Measurements from ENCODE around the gene RARRES2.

RARRES2 gene

DNA sequence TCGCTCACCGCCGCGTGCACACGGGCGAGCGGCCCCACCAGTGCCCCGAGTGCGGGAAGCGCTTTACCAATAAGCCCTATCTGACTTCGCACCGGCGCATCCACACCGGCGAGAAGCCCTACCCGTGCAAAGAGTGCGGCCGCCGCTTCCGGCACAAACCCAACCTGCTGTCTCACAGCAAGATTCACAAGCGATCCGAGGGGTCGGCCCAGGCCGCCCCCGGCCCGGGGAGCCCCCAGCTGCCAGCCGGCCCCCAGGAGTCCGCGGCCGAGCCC, 30.5 kb upstream of the RARRES2 start:
- TF ChIP-seq, protein P1, sequence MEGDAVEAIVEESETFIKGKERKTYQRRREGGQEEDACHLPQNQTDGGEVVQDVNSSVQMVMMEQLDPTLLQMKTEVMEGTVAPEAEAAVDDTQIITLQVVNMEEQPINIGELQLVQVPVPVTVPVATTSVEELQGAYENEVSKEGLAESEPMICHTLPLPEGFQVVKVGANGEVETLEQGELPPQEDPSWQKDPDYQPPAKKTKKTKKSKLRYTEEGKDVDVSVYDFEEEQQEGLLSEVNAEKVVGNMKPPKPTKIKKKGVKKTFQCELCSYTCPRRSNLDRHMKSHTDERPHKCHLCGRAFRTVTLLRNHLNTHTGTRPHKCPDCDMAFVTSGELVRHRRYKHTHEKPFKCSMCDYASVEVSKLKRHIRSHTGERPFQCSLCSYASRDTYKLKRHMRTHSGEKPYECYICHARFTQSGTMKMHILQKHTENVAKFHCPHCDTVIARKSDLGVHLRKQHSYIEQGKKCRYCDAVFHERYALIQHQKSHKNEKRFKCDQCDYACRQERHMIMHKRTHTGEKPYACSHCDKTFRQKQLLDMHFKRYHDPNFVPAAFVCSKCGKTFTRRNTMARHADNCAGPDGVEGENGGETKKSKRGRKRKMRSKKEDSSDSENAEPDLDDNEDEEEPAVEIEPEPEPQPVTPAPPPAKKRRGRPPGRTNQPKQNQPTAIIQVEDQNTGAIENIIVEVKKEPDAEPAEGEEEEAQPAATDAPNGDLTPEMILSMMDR (IDR thresholded peaks at IDR 0.05; ENCODE audit: control insufficient read depth, extremely low read depth, insufficient read depth), result no peak
- DNase-seq (ENCODE audit: low read depth), result no peak
- H3K4me3 ChIP-seq (ENCODE audit: low read depth, low read length), result no peak overlapping the region

DNA sequence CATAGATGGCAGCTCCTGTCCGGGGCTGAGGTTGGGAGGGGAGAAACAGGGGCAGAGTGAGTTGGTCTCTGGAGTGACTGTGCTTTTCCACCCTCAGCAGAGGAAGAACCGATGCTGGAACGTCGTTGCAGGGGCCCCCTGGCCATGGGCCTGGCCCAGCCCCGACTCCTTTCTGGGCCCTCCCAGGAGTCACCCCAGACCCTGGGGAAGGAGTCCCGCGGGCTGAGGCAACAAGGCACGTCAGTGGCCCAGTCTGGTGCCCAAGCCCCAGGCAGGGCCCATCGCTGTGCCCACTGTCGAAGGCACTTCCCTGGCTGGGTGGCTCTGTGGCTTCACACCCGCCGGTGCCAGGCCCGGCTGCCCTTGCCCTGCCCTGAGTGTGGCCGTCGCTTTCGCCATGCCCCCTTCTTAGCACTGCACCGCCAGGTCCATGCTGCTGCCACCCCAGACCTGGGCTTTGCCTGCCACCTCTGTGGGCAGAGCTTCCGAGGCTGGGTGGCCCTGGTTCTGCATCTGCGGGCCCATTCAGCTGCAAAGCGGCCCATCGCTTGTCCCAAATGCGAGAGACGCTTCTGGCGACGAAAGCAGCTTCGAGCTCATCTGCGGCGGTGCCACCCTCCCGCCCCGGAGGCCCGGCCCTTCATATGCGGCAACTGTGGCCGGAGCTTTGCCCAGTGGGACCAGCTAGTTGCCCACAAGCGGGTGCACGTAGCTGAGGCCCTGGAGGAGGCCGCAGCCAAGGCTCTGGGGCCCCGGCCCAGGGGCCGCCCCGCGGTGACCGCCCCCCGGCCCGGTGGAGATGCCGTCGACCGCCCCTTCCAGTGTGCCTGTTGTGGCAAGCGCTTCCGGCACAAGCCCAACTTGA, 29.9 kb upstream of the RARRES2 start:
- no peak overlapping the region for H3K4me3 ChIP-seq (ENCODE audit: low read depth, low read length)
- no peak for DNase-seq (ENCODE audit: low read depth)
- TF ChIP-seq, protein P1 (IDR thresholded peaks at IDR 0.05; ENCODE audit: control insufficient read depth, extremely low read depth, insufficient read depth), result no peak

DNA sequence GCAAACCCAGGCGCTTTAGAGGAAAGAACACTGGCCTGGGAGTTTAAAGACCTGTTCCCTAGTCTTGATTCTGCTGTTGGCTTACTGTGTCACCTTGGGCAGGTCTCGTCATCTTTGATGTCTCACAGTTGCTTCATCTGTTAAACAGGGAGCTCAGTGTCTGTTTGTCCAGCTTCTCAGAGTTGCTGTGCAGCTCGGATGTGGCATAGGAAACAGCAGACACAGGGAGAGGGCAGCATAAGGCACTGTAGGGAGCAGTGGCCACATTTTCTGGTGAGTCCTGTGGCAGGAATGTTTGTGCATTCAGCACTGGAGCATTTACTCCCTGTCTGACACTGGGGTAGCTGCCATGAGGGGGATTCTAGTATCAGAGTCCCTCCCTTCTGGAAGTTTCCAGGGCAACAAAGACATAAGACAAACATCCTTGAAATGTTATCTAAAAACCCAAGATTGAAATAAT, 29.2 kb upstream of the RARRES2 start:
- peak overlapping the region; percentile 80 for H3K4me3 ChIP-seq (ENCODE audit: low read depth, low read length)
- TF ChIP-seq, protein P1 (IDR thresholded peaks at IDR 0.05; ENCODE audit: control insufficient read depth, extremely low read depth, insufficient read depth), result no peak
- no peak for DNase-seq (ENCODE audit: low read depth)

DNA sequence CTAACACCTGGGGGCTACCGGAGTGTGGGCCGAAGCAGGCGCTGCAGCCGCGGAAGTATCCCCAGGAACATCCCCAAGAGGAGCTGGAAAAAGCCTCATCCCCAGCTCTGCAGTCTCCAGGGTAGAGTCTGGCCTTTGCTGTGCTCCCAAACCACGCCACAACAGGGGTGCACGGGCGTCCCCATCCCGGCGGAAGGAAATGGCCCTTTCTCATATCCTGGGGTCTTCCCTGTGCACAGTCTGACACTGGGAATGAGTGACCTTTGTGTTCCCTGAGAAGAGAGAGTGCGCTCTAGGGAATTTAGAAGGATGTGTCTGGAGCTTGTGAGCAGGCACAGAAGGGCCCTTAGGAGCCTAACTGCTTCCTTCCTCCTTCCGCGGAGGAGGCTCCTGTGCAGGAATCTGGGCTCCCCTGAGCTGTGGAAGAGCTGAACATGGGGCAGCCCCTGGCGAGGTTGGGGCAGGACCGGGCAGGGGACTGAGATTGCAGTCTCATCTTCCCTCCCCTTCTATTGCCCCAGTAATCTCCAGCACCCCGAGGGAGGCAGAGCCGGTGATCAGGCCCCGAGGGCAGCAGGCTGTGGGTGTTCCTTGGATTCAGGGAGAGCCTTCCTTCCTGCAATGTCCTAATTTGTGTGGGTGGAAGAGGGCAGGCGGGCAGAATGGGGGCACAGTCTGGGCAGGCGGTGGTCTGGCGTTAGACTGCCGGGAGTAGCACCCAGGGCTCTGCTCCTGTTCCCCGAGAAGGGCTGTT, 28.5 kb upstream of the RARRES2 start:
- TF ChIP-seq, protein P1 (IDR thresholded peaks at IDR 0.05; ENCODE audit: control insufficient read depth, extremely low read depth, insufficient read depth), result no peak
- no peak for DNase-seq (ENCODE audit: low read depth)
- peak overlapping the region; percentile 80 for H3K4me3 ChIP-seq (ENCODE audit: low read depth, low read length)

DNA sequence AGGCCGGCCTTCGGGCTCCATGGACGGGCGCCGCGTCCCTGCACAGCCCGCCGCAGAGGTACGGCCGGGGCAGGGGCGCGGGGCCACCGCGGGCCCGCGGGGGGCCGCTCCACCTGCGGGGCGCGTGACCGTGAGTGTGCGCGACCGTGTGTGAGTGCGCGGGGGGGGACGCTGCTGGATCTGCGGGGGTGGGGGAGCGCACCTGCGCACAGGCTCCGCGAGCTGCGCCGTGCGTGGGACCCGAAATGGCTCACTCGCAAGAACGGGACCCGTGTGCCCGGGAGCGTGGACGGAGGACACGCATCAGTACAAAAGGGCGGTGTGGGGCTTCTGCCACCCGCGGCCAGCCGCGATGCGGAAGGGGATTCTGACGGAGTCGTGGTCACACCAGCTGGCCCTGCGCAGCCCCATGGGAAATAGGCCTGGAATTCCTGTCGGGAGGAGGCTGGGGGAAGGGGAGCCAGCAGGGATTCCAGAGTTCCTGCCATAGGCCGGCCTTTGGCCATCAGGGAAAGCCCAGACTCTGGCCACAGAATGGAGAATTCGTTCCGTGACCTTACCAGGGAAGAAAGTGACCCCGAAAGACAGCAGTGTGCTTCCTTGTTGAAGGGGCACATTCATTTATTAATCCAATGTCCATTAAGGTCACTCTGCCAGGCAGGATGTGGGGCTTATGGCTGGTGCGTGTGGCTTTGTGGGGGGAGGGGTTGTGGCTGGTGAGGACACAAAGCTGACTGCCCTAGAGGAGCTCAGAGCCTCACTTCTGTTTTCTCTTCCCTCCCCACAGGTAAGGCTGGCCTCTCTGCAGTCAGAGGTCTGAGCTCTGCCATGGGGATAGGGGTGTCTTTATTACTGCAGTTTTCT, 27.7 kb upstream of the RARRES2 start:
- peak overlapping the region; percentile 80 for H3K4me3 ChIP-seq (ENCODE audit: low read depth, low read length)
- DNase-seq (ENCODE audit: low read depth), result no peak
- TF ChIP-seq, protein P1 (IDR thresholded peaks at IDR 0.05; ENCODE audit: control insufficient read depth, extremely low read depth, insufficient read depth), result no peak

DNA sequence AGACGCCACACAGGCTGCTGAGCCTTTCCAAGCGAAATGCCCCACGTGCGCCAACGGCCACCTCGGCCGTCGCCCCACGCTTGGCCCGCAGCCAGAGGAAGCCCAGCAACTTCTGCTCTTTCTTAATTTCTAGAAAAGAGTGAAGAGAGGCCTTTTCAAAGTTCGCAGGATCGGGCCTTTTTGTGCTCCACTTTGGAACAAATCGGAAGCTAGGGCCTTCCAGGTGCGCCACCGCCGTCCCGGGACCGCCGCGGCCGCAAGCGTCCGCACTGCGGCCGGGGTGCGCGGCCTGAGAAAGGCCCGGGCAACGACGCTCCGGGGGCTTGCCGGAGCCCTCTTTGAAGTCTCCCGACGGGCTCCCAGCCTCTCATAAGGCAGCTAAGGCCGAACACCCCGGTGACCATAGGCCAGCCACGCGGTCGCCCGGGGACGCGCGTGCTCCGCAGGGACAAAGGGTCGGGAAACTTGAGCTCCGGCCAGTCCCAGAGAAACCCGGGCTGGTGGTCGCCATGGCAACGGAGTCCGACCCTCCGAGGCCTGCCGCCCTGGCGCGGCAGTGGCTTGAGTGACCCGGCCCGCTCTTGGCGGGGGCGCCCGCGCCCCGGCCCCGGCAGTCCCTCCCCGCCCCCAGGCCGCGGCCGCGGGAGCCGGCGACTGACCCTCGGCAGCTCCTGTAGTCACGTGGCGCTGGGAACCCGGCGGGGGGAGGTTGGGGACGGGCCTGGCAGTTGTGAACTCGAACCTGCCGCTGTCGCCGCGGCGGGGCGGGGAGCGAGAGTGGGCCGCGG, 26.9 kb upstream of the RARRES2 start, which contains the start of gene REPIN1:
REPIN1 (plus strand) TSS at position 727 of the 788 bp plus-strand sequence. CDS start 890 bp downstream, outside the sequence.
- peak within 1 kb of the TSS; percentile 80 for H3K4me3 ChIP-seq (ENCODE audit: low read depth, low read length)
- no peak for DNase-seq (ENCODE audit: low read depth)
- TF ChIP-seq, protein P1 (IDR thresholded peaks at IDR 0.05; ENCODE audit: control insufficient read depth, extremely low read depth, insufficient read depth), result no peak

Data from LNCaP clone FGC (cell line).